Measurements from ENCODE around the gene OSBPL7.
A peak's percentile ranks its signal among the peaks of the same experiment; 100 is the strongest.

The OSBPL7 gene, protein sequence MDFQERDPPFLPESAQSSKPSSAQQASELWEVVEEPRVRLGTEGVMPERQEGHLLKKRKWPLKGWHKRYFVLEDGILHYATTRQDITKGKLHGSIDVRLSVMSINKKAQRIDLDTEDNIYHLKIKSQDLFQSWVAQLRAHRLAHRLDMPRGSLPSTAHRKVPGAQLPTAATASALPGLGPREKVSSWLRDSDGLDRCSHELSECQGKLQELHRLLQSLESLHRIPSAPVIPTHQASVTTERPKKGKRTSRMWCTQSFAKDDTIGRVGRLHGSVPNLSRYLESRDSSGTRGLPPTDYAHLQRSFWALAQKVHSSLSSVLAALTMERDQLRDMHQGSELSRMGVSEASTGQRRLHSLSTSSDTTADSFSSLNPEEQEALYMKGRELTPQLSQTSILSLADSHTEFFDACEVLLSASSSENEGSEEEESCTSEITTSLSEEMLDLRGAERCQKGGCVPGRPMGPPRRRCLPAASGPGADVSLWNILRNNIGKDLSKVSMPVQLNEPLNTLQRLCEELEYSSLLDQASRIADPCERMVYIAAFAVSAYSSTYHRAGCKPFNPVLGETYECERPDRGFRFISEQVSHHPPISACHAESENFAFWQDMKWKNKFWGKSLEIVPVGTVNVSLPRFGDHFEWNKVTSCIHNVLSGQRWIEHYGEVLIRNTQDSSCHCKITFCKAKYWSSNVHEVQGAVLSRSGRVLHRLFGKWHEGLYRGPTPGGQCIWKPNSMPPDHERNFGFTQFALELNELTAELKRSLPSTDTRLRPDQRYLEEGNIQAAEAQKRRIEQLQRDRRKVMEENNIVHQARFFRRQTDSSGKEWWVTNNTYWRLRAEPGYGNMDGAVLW

GRCh38 chr17:47821424-47822391 lies at the start of gene OSBPL7:
TSS of gene OSBPL7 (minus strand) at chr17:47821794. CDS start at chr17:47820278, 1,516 bp downstream.
- TF ChIP-seq TAF1 (IDR thresholded peaks at IDR 0.05; ENCODE audit: low read depth) (no peak), TEAD4 (IDR thresholded peaks at IDR 0.05) (0 out of 2 replicates have a peak, but pooled peaks have one; percentile 4), CEBPB (IDR thresholded peaks at IDR 0.05) (no peak), ZBTB7A (IDR thresholded peaks at IDR 0.05; ENCODE audit: low read depth) (peak; percentile 82; the same call in 1 of the 2 replicates), NFIC (IDR thresholded peaks at IDR 0.05) (peak; percentile 66), TCF12 (IDR thresholded peaks at IDR 0.05; ENCODE audit: low read depth) (no peak)
- TF ChIP-seq, protein P1, sequence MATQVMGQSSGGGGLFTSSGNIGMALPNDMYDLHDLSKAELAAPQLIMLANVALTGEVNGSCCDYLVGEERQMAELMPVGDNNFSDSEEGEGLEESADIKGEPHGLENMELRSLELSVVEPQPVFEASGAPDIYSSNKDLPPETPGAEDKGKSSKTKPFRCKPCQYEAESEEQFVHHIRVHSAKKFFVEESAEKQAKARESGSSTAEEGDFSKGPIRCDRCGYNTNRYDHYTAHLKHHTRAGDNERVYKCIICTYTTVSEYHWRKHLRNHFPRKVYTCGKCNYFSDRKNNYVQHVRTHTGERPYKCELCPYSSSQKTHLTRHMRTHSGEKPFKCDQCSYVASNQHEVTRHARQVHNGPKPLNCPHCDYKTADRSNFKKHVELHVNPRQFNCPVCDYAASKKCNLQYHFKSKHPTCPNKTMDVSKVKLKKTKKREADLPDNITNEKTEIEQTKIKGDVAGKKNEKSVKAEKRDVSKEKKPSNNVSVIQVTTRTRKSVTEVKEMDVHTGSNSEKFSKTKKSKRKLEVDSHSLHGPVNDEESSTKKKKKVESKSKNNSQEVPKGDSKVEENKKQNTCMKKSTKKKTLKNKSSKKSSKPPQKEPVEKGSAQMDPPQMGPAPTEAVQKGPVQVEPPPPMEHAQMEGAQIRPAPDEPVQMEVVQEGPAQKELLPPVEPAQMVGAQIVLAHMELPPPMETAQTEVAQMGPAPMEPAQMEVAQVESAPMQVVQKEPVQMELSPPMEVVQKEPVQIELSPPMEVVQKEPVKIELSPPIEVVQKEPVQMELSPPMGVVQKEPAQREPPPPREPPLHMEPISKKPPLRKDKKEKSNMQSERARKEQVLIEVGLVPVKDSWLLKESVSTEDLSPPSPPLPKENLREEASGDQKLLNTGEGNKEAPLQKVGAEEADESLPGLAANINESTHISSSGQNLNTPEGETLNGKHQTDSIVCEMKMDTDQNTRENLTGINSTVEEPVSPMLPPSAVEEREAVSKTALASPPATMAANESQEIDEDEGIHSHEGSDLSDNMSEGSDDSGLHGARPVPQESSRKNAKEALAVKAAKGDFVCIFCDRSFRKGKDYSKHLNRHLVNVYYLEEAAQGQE (IDR thresholded peaks at IDR 0.05; ENCODE audit: low read depth), result no peak
- TF ChIP-seq, protein P2, sequence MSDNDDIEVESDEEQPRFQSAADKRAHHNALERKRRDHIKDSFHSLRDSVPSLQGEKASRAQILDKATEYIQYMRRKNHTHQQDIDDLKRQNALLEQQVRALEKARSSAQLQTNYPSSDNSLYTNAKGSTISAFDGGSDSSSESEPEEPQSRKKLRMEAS (IDR thresholded peaks at IDR 0.05), result no peak

- no peak for TF ChIP-seq TCF12 (IDR thresholded peaks at IDR 0.05; ENCODE audit: low read depth)
- no peak for TF ChIP-seq YY1 (IDR thresholded peaks at IDR 0.05; ENCODE audit: low read depth)
- TF ChIP-seq TAF1 (IDR thresholded peaks at IDR 0.05; ENCODE audit: low read depth), result no peak
- no peak for TF ChIP-seq TEAD4 (IDR thresholded peaks at IDR 0.05)
- TF ChIP-seq EGR1 (IDR thresholded peaks at IDR 0.05), result no peak
- no peak for TF ChIP-seq NFIC (IDR thresholded peaks at IDR 0.05)
- TF ChIP-seq CEBPB (IDR thresholded peaks at IDR 0.05), result no peak
Measured at GRCh38 chr17:47871048-47871447, 49.5 kb upstream of the OSBPL7 start.

DNA sequence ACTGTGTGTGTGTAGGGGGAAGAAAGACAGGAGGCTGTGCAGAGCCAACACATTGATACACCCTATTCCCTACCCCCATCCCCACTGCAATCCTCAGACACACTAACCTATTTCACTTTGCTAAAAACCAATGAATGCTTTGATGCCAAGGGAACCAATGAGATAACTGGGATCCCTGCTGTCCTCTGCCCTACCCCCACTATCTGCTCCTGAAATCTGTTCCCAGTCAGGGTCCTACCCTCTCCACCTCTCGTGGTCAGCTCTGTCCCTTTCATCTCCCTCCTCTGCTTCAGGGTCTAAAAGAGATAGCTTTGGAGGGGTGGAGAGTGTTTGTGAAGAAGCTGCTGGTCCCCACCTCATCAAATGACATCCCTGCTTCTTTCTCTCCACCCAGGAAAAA lies 48.5 kb upstream of the OSBPL7 start:
- TF ChIP-seq NFIC (IDR thresholded peaks at IDR 0.05), result no peak
- TF ChIP-seq USF1 (IDR thresholded peaks at IDR 0.05), result no peak
- TF ChIP-seq, protein P1 (IDR thresholded peaks at IDR 0.05; ENCODE audit: low read depth), result no peak
- no peak for TF ChIP-seq YY1 (IDR thresholded peaks at IDR 0.05; ENCODE audit: low read depth)
- TF ChIP-seq EP300 (IDR thresholded peaks at IDR 0.05; ENCODE audit: borderline replicate concordance), result no peak
- no peak for TF ChIP-seq FOXM1 (IDR thresholded peaks at IDR 0.05; ENCODE audit: borderline replicate concordance, low read depth)
- TF ChIP-seq TEAD4 (IDR thresholded peaks at IDR 0.05), result no peak
- no peak for TF ChIP-seq CEBPB (IDR thresholded peaks at IDR 0.05)
- no peak for TF ChIP-seq TAF1 (IDR thresholded peaks at IDR 0.05; ENCODE audit: low read depth)
- no peak for TF ChIP-seq ZBTB7A (IDR thresholded peaks at IDR 0.05; ENCODE audit: low read depth)

- TF ChIP-seq RAD21 (IDR thresholded peaks at IDR 0.05; ENCODE audit: low read depth) (no peak), FOXM1 (IDR thresholded peaks at IDR 0.05; ENCODE audit: borderline replicate concordance, low read depth) (no peak), ZBTB7A (IDR thresholded peaks at IDR 0.05; ENCODE audit: low read depth) (no peak), EP300 (IDR thresholded peaks at IDR 0.05; ENCODE audit: borderline replicate concordance) (no peak), YY1 (IDR thresholded peaks at IDR 0.05; ENCODE audit: low read depth) (no peak), CREB1 (IDR thresholded peaks at IDR 0.05; ENCODE audit: low read depth) (no peak), TAF1 (IDR thresholded peaks at IDR 0.05; ENCODE audit: low read depth) (no peak), NFIC (IDR thresholded peaks at IDR 0.05) (no peak), EGR1 (IDR thresholded peaks at IDR 0.05) (no peak)
- TF ChIP-seq, protein P1 (IDR thresholded peaks at IDR 0.05; ENCODE audit: low read depth), result no peak
- TF ChIP-seq, protein P2 (IDR thresholded peaks at IDR 0.05), result no peak
Measured at GRCh38 chr17:47869114-47869513, 47.5 kb upstream of the OSBPL7 start.

All from Ishikawa (cell line).